HUES64 (cell line): ENCODE results near the gene PEX14.

Experiments
- H3K27ac ChIP-seq: 2 replicates; pipeline ENCODE4 v1.7.0; 2013; ENCODE audit warnings: low read depth, low read length, inconsistent platforms
- H3K27me3 ChIP-seq: 2 replicates; pipeline ENCODE4 v1.6.1; 2013; ENCODE audit warnings: mild to moderate bottlenecking, low read length; ENCODE audit not compliant: insufficient read depth
- H3K36me3 ChIP-seq: 2 replicates; pipeline ENCODE4 v1.6.1; 2013; ENCODE audit warnings: mild to moderate bottlenecking, low read length; ENCODE audit not compliant: insufficient read depth
- H3K4me1 ChIP-seq: 2 replicates; pipeline ENCODE4 v1.6.1; 2013; ENCODE audit warnings: mild to moderate bottlenecking, low read length, moderate library complexity; ENCODE audit not compliant: insufficient read depth
- H3K4me3 ChIP-seq: 2 replicates; pipeline ENCODE4 v1.5.1; 2013; ENCODE audit warnings: mild to moderate bottlenecking, low read length, moderate library complexity
- H3K9ac ChIP-seq: 2 replicates; pipeline ENCODE4 v1.6.1; 2013; ENCODE audit warnings: mild to moderate bottlenecking, low read depth, low read length
- H3K9me3 ChIP-seq: 2 replicates; pipeline ENCODE4 v1.6.1; 2013; ENCODE audit warnings: low read depth, low read length; ENCODE audit not compliant: insufficient read depth
- WGBS: fragments of 150-250, 120-280 bp; methylation state at CpG from one replicate; pipeline ENCODE4 v1.1.7; 2013; ENCODE audit warnings: missing lambda C conversion rate; 5-methylcytosine and 5-hydroxymethylcytosine counted together

PEX14 gene

GRCh38 chr1:10434590-10434989, 40.2 kb upstream of the PEX14 start:
- no peaks in the 10 kb centered on the region; the same call in 1 of the 2 replicates for H3K36me3 ChIP-seq
- 93% methylated on average over 5 of the region's 5 CpGs for WGBS
- no peak overlapping the region for H3K27ac ChIP-seq
- H3K4me3 ChIP-seq: no peak overlapping the region
- no peaks in the 10 kb centered on the region for H3K27me3 ChIP-seq
- no peak overlapping the region for H3K9ac ChIP-seq
- no peaks in the 10 kb centered on the region for H3K9me3 ChIP-seq
- H3K4me1 ChIP-seq: peaks cover 3% of the 10 kb centered on the region; the same call in 1 of the 2 replicates

GRCh38 chr1:10437052-10437451, 37.7 kb upstream of the PEX14 start:
- no peak overlapping the region for H3K4me3 ChIP-seq
- H3K9me3 ChIP-seq: no peaks in the 10 kb centered on the region
- no CpG with 5 or more reads among the region's 1 CpG for WGBS
- H3K27me3 ChIP-seq: no peaks in the 10 kb centered on the region
- no peak overlapping the region for H3K27ac ChIP-seq
- H3K4me1 ChIP-seq: no peaks in the 10 kb centered on the region
- no peak overlapping the region for H3K9ac ChIP-seq
- no peaks in the 10 kb centered on the region; the same call in 1 of the 2 replicates for H3K36me3 ChIP-seq

GRCh38 chr1:10438677-10439163, 36.0 kb upstream of the PEX14 start:
- Histone ChIP-seq H3K27ac (no peak overlapping the region), H3K4me3 (no peak overlapping the region), H3K27me3 (no peaks in the 10 kb centered on the region), H3K9me3 (no peaks in the 10 kb centered on the region), H3K9ac (no peak overlapping the region), H3K36me3 (peaks cover 6% of the 10 kb centered on the region; the same call in 1 of the 2 replicates), H3K4me1 (no peaks in the 10 kb centered on the region)
- 92% methylated on average over 7 of the region's 7 CpGs for WGBS

- H3K27ac ChIP-seq: no peak overlapping the region
Measured at GRCh38 chr1:10440305-10440704, 34.4 kb upstream of the PEX14 start.

GRCh38 chr1:10440794-10441193, 34.0 kb upstream of the PEX14 start:
- H3K9ac ChIP-seq: no peak overlapping the region
- WGBS: 94% methylated on average over 5 of the region's 5 CpGs
- H3K36me3 ChIP-seq: 0 out of 2 replicates have a peak, but pooled peaks cover 9% of the 10 kb centered on the region
- no peak overlapping the region for H3K27ac ChIP-seq
- no peaks in the 10 kb centered on the region for H3K4me1 ChIP-seq
- H3K4me3 ChIP-seq: no peak overlapping the region
- no peaks in the 10 kb centered on the region for H3K27me3 ChIP-seq
- no peaks in the 10 kb centered on the region for H3K9me3 ChIP-seq

More at GRCh38 chr1:10440305-10440704, 34.4 kb upstream of the PEX14 start:
- Histone ChIP-seq H3K9ac (no peak overlapping the region), H3K4me1 (no peaks in the 10 kb centered on the region), H3K4me3 (no peak overlapping the region), H3K9me3 (no peaks in the 10 kb centered on the region), H3K36me3 (peaks cover 9% of the 10 kb centered on the region; the same call in 1 of the 2 replicates), H3K27me3 (no peaks in the 10 kb centered on the region)
- 90% methylated on average over 2 of the region's 2 CpGs for WGBS

GRCh38 chr1:10444248-10444647, 30.5 kb upstream of the PEX14 start:
- 94% methylated on average over 6 of the region's 6 CpGs for WGBS
- no peak overlapping the region for H3K4me3 ChIP-seq
- H3K36me3 ChIP-seq: 0 out of 2 replicates have a peak, but pooled peaks cover 9% of the 10 kb centered on the region
- H3K9me3 ChIP-seq: no peaks in the 10 kb centered on the region
- H3K27me3 ChIP-seq: no peaks in the 10 kb centered on the region
- no peaks in the 10 kb centered on the region for H3K4me1 ChIP-seq
- H3K9ac ChIP-seq: no peak overlapping the region
- H3K27ac ChIP-seq: no peak overlapping the region

GRCh38 chr1:10444795-10445397, 29.9 kb upstream of the PEX14 start:
- no peaks in the 10 kb centered on the region for H3K27me3 ChIP-seq
- H3K9me3 ChIP-seq: no peaks in the 10 kb centered on the region
- no peak overlapping the region for H3K4me3 ChIP-seq
- no peak overlapping the region for H3K27ac ChIP-seq
- 0 out of 2 replicates have a peak, but pooled peaks cover 9% of the 10 kb centered on the region for H3K36me3 ChIP-seq
- 0 out of 2 replicates have a peak, but pooled peaks cover 4% of the 10 kb centered on the region for H3K4me1 ChIP-seq
- 95% methylated on average over 7 of the region's 7 CpGs for WGBS
- H3K9ac ChIP-seq: no peak overlapping the region

GRCh38 chr1:10446790-10447422, 27.8 kb upstream of the PEX14 start:
- H3K9me3 ChIP-seq: no peaks in the 10 kb centered on the region
- H3K4me1 ChIP-seq: peaks cover 22% of the 10 kb centered on the region
- H3K27me3 ChIP-seq: no peaks in the 10 kb centered on the region
- no peak overlapping the region for H3K4me3 ChIP-seq
- WGBS: 96% methylated on average over 7 of the region's 7 CpGs
- H3K9ac ChIP-seq: no peak overlapping the region
- H3K27ac ChIP-seq: no peak overlapping the region
- H3K36me3 ChIP-seq: 0 out of 2 replicates have a peak, but pooled peaks cover 9% of the 10 kb centered on the region

GRCh38 chr1:10449751-10450150, 25.0 kb upstream of the PEX14 start, which contains the start of gene CORT:
Gene CORT, plus strand, starts transcription at chr1:10450031. Its CDS starts 193 bp downstream, at chr1:10450224.
- no peak within 1 kb of the TSS for H3K9ac ChIP-seq
- no peak within 1 kb of the TSS for H3K4me3 ChIP-seq
- H3K27me3 ChIP-seq: no peaks in the 10 kb centered on the region
- H3K4me1 ChIP-seq: peaks cover 24% of the 10 kb centered on the region
- H3K9me3 ChIP-seq: no peaks in the 10 kb centered on the region
- H3K36me3 ChIP-seq: no peaks in the 10 kb centered on the region
- 97% methylated on average over 10 of the region's 10 CpGs for WGBS
- H3K27ac ChIP-seq: no peak within 1 kb of the TSS

- Histone ChIP-seq H3K9me3 (no peaks in the 10 kb centered on the region), H3K36me3 (no peaks in the 10 kb centered on the region), H3K27ac (no peak overlapping the region), H3K9ac (no peak overlapping the region), H3K27me3 (no peaks in the 10 kb centered on the region), H3K4me1 (peaks cover 24% of the 10 kb centered on the region), H3K4me3 (no peak overlapping the region)
- WGBS: 92% methylated on average over 21 of the region's 21 CpGs
Measured at GRCh38 chr1:10450156-10450814, 24.5 kb upstream of the PEX14 start.

GRCh38 chr1:10450836-10451235, 23.9 kb upstream of the PEX14 start:
- no peak overlapping the region for H3K9ac ChIP-seq
- 74% methylated on average over 6 of the region's 6 CpGs for WGBS
- no peak overlapping the region for H3K4me3 ChIP-seq
- H3K36me3 ChIP-seq: no peaks in the 10 kb centered on the region
- peaks cover 24% of the 10 kb centered on the region for H3K4me1 ChIP-seq
- H3K9me3 ChIP-seq: no peaks in the 10 kb centered on the region
- H3K27ac ChIP-seq: no peak overlapping the region
- H3K27me3 ChIP-seq: no peaks in the 10 kb centered on the region
